GM21723 (cell line): Measurements from ENCODE around the gene TBXA2R.

Experiments used
- ATAC-seq: cut with Tn5 transposase; IDR thresholded peaks from one replicate; pipeline ENCODE4 v1.9.1; 2021; ENCODE audit warnings: mild to moderate bottlenecking, moderate library complexity; ENCODE audit not compliant: unreplicated experiment

The TBXA2R gene

DNA sequence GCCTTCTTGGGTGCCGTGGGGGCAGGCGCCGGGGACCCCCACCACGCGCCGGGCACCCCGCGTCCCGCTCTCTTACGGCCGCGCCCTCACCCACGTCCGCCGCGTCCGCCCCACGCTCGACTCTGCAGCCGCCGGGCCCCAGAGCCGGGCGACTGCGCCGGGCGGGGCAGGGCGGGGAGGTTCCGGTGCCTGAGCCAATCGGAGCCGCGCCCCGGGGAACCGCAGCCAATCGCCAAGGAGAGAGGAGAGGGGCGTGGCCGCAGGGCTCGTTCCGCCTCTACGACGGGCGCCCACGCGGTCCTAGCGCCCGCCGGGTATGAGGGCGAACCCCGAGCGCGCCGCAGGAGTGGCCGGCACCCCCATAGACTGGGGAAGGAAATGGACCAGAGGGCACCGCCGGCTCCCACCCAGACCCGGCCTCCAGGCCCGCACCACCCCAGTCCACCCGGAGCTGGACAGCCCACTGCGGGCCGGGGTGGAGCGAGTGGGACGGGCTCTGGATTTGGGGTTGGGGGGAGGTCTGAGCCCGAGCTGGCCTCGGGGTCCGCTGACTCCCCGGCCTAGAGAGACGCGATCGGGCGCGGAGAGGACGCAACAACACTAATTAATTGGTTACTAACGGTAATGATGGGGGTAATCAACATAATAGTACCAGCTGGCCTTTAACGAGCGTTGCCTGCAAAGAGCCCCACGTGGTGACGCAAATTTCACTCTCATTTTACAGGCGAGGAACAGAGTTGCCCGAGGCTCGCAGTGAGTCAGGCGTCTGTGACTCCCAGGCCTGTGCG, 49.0 kb downstream of the TBXA2R start, which contains the start of gene MFSD12:
TSS of gene MFSD12 (minus strand) at position 126 of the 788 bp plus-strand sequence. CDS start 183 bp downstream, outside the sequence.
- ATAC-seq = peak; percentile 83

- peak; percentile 24 for ATAC-seq
These were observed 49.7 kb downstream of the TBXA2R start for GRCh38 chr19:3556978-3557460.

GRCh38 chr19:3556423-3556977, 50.2 kb downstream of the TBXA2R start:
- no peak for ATAC-seq

DNA sequence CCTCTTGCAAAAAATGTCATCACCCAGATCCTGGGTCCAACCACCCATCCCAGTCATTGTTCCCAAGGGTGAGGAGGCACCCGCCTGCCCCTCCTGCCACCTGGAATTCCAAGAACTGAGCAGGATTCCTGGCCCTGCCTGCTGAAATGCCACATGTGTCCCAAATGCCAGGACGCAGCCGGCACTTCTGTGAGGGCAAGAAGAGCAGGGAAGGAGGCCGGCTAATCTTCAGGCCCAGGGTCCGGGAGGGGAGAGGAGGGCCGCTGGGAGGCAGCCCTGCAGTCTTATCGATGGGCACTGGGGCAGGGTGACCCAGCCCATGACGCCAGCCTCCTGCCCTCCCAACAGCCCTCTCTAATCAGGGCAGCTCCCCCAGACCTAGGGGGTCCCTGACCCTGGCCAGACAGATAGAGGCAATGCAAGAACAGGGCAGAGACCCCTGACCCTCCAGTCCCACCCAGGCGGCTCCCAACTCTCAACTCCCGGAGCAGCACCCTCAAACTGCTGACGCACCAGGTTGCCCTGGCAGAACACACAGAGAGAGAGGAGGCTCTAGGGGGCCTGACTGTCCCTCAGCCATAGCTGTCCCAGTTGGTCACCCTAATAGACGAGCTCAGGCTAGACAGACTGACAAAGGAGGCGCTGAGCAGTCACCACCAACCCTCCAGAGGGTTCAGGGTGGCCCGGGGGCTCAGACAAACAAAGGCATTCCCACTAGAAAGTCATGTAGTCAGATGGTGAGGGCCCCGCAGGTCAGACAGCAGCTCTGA, 50.8 kb downstream of the TBXA2R start:
- ATAC-seq = no peak

DNA sequence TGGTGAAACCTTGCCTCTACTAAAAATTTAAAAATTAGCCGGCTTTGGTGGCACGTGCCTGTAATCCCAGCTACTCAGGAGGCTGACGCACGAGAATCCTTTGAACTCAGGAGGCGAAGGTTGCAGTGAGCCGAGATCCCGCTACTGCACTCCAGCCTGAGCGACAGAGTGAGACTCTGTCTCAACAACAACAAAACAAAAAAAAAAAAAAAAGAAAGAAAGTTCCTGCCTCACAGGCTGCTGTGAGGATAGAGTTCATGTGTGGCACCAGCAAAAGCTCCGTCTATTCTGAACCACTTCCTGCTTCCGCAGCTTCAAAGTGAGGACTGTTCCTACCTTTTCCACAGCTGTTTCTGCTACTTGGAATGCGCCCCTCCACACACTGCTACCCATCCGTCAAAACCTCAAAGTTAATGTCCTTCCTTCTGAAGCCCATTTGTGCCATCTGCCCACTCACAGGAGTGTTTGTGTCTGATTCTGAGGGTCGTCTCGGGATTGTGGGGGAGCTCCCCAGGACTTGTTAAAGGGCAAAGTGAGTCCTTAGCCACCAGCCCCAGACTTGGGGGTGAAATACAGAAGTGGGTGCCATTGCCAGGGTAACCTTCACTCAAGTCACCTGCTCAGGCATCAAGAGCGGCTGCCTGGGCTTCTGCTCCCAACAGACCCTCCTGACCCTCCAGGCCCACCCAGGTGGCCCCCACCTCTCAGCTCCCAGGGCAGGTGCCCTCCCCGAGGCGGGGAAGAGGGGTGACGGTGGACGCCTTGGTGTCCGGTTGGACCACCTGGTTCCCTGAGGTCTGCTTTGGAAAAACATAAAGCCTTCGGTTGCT, 52.2 kb downstream of the TBXA2R start:
- no peak for ATAC-seq

DNA sequence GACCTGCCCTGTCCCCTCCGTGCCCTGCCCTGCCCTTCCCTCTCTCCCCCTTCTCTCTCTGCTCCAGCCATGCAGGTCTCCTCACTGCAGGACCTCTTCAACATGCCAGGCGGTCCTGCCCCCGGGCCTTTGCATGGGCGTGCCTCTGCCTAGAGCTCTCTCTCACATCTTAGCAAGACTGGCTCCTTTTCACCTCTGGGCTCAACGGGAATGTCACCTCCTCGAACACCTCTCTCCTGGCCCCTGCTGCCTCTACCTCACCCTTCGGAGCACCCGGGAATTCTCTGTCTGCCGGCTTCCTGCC, 54.9 kb downstream of the TBXA2R start:
- no peak for ATAC-seq

GRCh38 chr19:3550947-3551791, 55.5 kb downstream of the TBXA2R start:
- no peak for ATAC-seq

DNA sequence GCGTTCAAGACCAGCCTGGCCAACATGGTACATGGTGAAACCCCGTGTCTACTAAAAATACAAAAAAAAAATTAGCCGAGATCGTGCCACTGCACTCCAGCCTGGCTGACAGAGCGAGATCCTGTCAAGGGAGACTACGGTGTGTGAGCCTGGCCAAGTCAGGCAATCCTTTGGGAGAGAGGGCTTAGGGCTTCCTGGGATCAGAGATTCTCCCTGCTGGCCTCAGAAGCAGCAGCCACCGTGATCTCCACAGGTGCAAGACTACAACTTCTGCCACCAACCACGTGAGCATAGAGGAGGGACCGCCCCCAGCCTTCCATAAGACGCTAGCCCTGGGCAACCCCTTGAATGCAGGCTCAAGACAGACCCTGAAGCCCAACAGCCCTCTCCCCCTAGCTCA, 56.9 kb downstream of the TBXA2R start:
- no peak for ATAC-seq

DNA sequence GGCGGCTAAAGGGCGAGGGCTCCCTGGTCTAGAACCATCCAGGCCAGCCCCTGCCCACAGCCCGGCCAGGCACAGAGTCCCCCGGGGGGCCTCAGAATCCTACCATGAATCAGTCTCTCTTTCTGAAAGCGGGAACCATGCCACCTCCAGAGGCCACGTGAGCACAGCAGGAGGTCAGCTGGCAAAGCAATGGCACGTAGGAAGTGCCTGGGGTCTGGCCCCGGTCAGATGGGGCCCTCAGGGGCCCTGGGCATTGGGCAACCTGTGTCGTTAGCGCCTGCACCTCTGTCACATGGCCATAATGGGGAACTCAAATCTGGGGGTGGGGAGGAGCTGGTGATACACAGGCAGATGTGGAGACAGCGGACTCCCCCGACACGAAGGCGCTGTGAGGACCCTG, 58.1 kb downstream of the TBXA2R start:
- no peak for ATAC-seq

DNA sequence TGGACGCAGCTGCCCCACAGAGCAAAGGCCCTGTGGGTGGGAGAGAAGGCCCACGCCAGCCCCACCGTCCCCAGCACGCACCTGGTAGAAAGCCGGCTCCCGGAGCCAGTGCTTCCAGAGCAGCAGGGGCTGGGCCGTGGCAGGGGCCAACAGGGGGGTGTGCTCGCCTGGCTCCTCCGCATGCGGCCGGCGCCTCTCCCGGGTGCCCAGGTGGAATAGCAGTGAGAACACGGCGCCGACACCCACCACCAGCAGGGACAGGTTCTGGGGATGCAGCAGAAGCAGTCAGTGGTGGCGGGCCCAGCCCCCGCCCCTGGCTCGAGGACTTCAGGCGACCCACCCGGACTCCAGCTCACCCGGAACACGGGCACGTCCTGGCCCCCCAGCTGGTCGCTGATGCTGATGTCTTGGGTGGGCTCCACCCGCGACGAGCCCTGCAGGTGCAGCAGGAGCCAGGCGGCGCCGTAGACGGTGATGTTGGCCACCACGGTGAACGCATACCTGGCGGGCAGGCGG, 58.9 kb downstream of the TBXA2R start:
- ATAC-seq = no peak

- no peak for ATAC-seq
These were observed 59.4 kb downstream of the TBXA2R start for GRCh38 chr19:3547301-3547731.

DNA sequence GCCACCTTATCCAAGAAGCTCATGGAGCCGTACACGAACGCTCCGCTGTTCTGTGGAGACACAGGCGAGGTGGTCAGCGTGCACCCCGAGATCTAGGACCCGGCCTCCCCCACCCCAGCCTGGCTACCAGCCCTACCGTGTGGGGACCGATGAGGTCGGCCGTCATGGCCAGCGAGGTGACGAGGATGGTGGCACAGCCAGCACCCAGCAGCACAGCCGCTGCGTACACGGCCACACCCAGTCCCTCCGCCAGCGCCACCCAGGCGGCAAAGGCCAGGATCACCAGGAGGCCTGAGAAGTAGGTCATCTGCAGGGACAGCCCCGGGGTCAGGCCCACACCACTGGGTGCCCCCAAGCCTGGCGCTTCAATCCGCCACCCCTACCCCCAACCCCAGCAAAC, 60.6 kb downstream of the TBXA2R start:
- ATAC-seq = no peak

GRCh38 chr19:3545669-3546034, 61.0 kb downstream of the TBXA2R start:
- ATAC-seq = no peak

- ATAC-seq = no peak
These were observed 61.7 kb downstream of the TBXA2R start for GRCh38 chr19:3544742-3545668.
